HG03571 (cell line): ENCODE measurements around the gene BCORL1.
A peak's percentile ranks its signal among the peaks of the same experiment; 100 is the strongest.

Experiments used
- ATAC-seq: cut with Tn5 transposase; IDR thresholded peaks from one replicate; pipeline ENCODE4 v1.9.1; 2021; ENCODE audit not compliant: unreplicated experiment

Gene BCORL1, protein sequence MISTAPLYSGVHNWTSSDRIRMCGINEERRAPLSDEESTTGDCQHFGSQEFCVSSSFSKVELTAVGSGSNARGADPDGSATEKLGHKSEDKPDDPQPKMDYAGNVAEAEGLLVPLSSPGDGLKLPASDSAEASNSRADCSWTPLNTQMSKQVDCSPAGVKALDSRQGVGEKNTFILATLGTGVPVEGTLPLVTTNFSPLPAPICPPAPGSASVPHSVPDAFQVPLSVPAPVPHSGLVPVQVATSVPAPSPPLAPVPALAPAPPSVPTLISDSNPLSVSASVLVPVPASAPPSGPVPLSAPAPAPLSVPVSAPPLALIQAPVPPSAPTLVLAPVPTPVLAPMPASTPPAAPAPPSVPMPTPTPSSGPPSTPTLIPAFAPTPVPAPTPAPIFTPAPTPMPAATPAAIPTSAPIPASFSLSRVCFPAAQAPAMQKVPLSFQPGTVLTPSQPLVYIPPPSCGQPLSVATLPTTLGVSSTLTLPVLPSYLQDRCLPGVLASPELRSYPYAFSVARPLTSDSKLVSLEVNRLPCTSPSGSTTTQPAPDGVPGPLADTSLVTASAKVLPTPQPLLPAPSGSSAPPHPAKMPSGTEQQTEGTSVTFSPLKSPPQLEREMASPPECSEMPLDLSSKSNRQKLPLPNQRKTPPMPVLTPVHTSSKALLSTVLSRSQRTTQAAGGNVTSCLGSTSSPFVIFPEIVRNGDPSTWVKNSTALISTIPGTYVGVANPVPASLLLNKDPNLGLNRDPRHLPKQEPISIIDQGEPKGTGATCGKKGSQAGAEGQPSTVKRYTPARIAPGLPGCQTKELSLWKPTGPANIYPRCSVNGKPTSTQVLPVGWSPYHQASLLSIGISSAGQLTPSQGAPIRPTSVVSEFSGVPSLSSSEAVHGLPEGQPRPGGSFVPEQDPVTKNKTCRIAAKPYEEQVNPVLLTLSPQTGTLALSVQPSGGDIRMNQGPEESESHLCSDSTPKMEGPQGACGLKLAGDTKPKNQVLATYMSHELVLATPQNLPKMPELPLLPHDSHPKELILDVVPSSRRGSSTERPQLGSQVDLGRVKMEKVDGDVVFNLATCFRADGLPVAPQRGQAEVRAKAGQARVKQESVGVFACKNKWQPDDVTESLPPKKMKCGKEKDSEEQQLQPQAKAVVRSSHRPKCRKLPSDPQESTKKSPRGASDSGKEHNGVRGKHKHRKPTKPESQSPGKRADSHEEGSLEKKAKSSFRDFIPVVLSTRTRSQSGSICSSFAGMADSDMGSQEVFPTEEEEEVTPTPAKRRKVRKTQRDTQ (N-terminal part only)

DNA sequence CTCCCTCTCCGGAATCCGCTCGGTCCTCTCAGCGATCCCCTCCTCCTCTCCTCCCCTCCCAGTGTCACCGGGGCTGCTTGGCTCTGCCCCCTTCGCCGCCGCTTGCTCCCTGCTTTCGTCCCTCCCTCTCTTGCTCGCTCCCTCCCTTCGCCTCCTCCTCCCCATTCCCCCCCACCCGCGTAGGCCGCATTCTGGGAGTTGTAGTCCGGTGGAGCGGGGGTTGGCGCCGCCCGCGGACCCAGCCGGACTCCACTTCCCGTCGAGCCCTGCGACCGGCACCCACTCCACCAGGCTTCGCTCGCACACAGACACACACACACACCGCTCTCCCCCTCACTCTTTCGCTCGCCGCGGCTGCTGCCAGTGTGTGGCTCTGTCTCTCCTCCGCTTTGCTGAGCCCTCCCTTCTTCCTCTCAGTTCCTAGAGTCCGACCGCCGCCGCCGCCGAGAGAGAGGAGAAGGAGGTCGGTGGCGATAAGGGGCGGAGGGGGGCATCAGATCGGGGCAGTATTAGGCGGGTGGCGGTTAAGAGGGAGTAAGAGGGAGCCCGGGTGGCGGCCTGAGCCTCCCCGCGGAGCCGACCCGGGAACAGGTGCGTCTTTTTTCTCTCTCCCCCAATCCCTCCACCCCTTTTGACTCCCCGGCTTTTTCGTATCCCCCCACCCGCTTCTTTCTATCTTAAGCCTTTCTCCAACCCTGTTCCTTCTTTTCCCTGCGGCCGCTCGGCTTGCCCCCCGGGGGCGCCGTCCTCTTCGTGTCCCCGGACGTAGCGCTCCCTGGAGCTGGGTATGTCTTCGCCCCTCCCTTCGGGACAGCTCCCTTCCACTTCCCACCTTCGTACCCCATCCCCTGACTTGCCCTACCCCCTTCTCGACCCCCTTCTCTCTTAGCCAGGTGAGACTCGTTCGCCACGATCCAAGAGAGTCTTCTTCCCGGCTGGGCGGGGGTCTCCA, at the start of gene BCORL1:
TSS of gene BCORL1 (plus strand) at position 336 of the 952 bp plus-strand sequence. CDS start 22,597 bp downstream, outside the sequence.
- peak; percentile 90 for ATAC-seq

DNA sequence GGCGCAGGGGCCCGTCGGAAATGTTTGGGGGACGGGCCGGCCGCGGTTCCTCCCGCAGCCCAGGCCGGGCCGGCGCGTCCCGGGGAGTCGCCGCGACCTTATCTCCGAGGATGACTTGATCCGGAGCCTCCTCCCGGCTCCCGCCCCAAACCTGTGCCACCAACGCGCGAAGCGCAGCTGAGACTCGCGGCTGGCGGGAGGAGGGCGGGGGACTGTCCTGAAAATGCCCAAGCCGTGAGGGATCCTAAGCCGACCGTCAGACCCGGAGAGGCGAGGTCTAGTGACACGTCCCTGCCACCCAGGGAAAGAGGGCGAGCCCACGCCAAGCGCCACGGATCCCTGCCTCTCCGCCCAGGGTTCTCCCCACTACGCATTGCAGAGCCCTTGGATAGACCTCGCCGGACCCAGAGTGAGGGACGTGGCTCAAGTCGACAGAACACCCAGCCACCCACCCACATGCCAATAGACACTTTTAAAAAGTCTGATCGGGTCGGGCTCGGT, 49.6 kb upstream of the BCORL1 start:
- no peak for ATAC-seq

DNA sequence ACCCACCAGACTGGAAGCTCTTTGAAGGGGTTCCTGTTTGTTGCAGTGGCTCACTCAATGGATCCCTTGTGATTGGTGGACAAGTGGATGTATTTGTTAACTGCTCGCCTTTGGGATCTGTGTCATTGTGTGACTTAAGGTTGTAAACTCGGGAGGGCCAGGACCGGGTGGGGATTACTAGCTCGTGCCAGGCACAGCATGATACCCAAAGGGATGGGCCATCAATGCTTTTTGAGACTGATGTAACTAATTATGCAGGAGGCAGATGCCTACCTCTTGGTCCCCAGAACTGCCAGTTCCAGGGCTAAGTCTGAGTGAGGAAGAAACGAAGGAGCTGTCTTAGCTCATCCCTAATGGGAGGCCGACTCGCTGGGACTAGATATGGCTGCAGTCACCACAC, 48.7 kb upstream of the BCORL1 start:
- ATAC-seq: no peak

DNA sequence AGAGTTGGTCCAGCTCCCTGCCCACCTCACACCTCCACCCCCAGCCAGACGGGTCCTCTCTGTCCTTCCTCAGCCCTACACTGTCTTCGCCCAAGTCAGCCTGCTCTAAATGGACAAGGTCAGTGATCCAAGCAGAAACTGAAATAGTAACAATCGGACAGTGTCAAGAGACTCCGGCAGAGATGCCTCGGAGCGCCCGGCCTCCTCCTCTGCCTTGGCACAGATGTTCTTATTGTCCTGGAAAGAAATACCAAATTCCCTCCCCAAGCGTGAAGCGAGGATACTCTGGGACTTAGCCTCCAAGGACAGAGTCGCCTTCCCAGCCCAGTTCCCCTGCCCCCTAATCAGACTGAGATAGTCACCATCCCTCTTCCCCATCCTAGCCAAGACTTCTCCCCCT, 48.0 kb upstream of the BCORL1 start:
- ATAC-seq: no peak

DNA sequence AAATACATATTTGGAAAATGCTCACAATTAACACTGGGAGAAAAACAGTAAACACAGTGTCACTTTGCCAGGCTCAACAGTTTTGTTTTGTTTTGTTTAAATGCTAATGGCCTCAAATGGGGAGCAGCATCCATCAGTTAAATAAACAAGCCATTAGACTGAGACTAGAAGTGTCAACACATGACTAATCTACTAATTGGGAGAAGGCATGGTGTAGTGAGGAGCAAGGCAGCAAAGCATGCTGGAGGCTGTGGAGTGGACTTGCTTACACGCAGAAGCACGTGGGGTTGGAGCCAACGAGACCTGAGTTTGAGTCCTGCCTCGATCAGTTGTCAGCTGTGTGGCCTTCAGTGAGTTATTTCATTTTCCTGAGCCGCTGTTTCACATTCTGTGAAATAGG, 47.5 kb upstream of the BCORL1 start:
- no peak for ATAC-seq

DNA sequence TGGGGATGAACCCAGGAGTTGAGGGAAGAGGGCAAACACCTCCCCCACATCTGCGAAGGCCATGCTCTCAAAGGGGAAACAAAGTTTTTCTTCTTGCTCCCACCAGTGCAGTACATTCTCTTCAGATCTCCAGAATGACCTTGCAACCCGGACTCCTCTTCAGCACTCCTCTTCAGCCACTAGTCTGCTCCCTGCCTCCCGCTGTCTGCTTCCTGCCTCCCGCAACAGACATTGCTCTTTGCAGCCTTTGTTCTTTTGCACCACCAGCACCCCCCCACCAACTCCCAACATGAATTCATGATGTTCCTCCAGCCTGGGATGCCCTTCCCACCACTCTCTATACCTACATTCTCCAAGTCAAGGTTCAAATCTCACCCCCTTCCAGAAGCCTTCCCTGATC, 44.4 kb upstream of the BCORL1 start:
- ATAC-seq: no peak

DNA sequence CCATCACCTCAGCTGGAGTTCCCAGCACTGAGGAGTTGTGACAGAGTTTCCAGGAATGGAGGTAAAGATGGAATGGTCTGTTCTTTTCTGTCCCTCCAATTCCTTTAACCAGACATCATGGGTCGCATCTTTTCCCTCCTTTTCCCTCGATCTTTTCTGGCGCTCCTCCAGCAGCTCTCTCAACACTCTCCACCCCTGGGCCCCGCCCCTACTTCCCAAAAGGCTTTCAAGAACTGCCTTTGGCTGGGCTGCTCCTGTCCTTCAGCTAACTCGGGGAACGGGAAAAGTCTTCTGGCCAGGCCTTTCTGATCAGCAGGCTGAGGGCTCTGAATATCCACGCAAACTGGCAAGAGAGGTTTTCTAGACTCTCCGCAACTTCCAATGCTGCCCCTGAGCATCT, 42.4 kb upstream of the BCORL1 start:
- ATAC-seq: no peak

DNA sequence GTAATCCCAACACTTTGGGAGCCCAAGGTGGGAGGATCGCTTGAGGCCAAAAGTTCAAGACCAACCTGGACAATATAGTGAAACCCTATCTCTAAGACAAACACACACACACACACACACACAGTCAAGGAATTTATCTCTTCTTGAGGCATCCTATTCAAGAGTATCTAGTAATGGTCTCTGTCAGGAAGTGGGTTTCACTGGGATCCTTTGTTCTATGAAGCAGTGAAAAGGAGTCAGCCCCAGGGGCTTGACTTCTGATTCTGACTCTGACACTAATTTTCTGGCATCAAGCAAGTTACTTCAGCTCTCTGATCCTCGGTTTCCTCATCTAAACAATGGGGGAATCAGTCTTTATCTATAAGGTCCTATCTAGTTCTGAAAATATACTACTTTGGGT, 41.7 kb upstream of the BCORL1 start:
- no peak for ATAC-seq

DNA sequence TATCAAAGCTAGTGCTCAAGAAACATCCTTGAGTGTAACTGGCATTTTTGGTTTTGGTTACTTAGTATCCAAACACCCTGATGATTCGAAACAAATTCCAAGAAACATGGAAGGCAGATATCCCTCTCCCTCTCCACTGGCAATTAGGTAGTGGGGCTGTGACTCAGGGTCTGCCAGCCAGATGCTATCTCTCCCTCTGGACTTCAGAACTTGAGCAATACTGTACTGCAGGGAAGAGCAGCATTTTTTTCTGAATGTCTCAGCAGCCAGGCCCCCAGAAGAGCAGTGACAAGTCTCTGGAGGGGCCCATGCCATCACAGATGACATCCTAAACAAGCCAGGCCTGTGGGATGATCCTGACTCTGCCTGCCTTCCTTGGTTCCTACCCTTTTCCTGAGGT, 37.3 kb upstream of the BCORL1 start:
- no peak for ATAC-seq

DNA sequence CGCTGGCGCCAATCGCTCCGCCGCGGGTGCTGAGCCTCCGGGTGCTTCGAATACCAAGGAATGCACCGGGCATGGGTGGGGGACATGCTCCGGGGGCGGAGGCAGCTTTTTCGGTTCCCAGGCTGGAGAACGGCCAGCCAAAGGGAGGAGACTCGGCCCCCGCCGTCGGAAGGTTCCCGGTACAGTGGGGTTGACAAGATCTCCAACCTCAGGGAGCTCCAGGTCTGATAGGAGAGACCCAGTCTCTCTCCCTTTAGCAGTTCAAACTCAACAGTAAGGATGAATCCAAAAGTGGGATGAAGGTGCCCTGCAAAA, 29.1 kb upstream of the BCORL1 start:
- ATAC-seq: no peak

DNA sequence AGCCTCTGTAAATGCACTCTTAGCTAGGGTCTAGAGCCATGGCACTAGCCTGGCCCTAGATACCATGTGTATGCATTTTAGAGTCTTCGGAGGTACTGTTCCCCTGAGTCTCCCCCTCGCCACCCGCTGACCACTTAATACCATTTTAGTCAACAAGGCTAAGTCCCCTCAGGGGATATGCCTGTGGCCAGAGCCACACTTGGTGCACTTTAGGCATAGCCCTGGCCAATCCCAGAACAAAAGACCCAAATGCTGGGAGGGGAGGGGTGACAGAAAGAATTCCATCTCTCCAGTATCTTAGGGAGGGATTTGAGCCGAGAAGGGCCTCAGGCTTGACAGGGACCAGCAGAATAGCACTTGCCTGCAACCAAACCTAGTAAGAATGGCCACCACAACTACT, 28.6 kb upstream of the BCORL1 start:
- no peak for ATAC-seq

DNA sequence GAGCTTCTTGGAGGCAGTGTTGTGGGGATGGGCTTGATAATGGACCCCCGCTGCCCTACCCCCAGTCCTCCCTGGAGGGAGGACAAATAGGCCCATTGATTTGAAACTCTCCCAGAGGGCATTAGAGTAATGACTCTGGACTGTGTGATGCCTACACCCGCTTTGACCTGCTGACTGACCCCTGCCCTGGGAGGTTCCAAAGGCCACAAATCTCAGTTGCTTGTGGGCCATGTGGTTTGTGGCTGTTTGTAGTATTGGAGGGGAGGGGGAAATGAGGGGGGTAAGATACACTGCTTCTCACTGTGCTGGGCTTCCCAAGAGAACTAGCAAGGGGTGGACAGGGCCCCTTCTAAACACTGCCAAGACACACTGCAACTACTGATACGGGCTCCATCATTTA, 27.6 kb upstream of the BCORL1 start:
- ATAC-seq: no peak

DNA sequence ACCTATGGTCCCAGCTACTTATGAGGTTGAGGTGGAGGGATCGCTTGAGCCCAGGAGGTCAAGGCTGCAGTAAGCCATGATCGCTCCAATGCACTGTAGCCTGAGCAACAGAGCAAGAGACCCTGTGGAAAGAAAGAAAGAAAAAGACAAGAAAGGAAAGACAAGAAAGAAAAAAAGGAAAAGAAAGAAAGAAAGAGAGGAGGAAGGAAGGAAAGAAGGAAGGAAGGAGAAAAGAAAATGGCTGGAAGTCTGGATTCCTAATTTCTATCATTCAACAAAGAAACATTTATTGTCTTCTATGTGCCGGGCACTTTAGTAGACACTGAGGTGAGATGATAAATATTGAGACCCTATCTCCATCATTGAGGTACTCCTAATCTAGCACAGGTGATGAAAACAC, 26.8 kb upstream of the BCORL1 start:
- ATAC-seq: no peak

DNA sequence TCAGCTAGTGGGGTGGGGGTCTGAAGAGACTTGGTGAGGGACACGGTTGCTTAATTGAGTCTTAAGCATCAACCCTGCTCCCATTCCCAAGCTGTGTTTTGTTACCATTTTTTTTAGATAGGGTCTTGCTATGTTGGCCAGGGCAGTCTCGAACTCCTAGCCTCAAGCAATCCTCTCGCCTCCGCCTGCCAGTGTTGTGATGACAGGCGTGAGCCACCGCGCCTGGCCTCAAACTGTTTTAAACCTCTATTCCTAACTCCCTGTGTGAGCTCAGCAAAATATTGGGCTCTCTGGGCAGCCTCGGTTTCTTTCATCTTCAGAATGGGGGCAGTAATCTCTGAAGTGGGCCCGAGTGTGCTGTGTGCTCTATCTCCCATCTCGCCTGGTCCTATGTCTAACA, 26.3 kb upstream of the BCORL1 start:
- no peak for ATAC-seq

DNA sequence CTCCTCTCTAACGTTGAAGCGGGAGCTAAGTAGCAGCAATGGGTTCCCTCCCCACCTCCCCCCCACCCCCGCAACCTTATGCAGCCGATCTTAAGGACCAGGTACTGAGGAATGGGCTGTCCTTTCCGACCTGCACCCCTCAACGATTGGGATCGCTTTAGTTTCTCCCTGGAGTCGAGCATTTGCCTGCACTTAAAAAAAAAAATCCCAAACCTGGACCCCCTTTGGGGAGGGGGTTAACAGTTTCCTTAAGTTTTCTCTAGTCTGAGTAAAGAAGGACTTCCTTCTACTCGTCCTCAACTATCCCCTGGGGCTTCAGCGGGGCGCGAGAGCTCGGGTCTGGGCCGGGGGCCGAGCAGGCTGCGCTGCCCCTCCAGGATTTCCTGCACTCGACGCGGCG, 25.7 kb upstream of the BCORL1 start:
- no peak for ATAC-seq

DNA sequence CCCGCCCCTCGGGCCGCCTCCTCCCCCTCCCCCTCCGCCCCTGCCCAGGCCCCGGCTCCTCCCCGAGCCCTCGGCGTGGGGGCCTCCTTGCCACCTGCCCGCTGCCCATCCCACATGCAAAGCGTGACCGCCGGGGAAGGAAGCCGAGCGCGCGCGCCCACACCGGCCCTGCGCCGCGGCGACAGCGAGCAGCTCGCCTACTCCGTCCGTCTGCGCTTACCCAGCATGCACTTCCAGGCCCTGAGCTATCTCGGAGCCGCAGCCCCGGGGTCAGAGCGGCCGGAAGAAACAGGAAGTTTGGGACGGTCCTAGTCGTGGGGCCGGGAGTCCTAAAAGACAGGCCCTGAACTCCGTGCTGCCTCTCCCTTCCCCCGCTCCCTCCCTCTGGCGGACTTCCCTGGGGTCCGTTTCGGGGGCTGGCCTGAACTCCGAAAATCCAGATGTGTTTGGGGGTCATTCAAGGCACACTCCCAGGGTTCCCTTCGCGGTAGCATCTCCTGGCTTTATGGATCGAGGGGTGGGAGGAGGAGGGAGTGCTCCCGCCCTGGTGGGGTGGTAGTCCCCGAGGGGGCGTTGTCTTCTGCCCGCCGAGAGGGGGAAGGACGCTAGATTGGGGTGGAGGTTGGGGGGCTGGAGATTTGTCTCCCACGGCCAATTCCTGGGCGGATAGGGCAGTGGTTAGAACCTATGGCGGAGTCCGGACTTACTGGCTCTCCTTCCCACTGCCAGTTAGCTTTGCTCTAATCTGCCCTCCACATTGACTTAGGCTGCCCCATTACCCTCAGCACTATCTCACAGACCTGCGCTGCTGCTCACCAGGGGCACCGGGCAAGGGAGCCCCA, 25.0 kb upstream of the BCORL1 start:
- ATAC-seq: peak; percentile 55

DNA sequence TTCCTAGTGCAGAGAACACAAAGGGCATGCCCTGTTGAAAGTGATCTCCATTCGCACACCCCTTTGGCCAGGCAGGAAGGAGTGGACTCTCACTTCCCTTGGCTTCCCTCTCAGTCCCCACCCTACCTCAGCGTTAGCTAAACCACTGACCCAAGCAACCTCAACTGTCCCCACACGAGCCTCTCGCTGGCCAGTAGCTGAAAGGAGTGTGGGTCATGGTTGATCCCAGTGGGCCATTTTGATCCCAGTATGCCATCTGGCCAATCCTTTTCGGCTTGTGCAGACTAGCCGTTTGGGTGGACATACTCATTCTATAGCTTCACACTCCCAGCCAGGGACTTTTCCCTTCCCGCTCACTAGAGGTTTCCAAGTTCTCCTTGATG, 24.4 kb upstream of the BCORL1 start:
- ATAC-seq: no peak

DNA sequence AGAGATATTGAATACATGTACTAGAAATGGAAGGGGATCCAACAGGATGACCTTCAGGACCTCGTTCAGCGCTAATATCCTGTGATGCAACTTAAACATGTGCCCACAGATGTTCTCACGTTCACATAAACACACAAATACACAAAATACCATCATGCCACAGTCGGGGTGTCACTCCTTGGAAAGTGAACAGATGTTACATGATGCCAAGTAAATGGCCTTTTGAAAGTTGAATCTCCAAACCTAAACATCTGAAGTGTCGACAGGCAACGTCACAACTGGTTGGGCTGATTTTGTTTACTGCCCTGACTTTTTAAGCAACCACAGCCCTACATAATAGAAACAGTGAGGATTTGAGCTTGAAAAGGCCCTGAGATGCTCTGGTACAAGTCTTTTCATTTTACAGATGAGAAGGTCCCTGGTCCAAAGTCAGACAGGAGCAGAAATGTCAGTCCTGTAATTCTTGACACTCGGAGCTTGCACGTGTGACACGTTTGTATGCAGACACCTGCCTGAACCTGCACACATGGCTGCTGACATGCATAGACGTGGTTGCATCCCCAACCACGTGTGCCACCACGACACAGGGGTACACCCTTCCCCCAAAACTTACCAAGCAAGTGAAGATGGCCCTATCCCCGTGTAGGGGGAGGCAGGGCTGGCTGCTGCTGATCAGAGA, 23.5 kb upstream of the BCORL1 start:
- no peak for ATAC-seq

DNA sequence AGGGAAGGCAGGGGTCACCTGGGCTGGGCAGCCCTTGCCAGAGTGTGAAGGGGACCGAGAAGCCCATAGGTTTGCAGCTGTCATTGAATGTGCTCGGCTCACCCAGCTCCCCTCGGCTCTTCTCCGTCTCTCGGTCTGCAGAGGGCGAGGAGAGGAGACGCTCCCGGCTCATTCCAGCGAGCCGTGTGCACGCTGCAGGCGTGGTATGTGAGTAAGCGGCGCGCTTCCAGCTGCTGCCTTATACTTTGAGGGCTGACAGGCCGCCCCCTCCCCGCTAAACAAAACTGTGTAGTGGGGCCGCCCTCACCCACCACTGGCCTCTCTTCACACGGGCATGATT, 23.0 kb upstream of the BCORL1 start:
- ATAC-seq: no peak
